ENCODE results near the gene OR4S2.

OR4S2 gene, protein sequence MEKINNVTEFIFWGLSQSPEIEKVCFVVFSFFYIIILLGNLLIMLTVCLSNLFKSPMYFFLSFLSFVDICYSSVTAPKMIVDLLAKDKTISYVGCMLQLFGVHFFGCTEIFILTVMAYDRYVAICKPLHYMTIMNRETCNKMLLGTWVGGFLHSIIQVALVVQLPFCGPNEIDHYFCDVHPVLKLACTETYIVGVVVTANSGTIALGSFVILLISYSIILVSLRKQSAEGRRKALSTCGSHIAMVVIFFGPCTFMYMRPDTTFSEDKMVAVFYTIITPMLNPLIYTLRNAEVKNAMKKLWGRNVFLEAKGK

DNA sequence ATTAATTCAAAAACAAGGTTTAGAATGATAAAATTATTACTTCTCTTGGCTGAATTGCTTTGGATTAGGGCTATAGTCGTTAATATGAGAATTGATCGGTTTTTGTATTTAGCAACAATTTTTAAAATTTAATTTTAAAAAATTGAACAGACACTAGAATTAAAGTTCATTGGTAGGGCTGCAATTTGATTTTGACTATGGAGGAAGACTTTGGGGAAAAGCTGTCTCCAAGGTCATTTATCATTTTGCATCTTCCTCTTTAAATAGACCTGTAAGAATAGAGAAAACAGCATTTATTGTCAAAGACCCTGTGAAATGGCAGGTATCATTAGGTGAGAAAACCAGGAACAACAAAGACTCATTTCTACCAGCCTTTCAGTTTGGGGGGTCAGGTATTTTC, at the start of gene OR4S2:
Gene OR4S2 (plus strand): TSS at position 301 of the 400 bp plus-strand sequence. CDS start 2,577 bp downstream, outside the sequence.
- no peak for TF ChIP-seq EGR1 (IDR thresholded peaks at IDR 0.05)

DNA sequence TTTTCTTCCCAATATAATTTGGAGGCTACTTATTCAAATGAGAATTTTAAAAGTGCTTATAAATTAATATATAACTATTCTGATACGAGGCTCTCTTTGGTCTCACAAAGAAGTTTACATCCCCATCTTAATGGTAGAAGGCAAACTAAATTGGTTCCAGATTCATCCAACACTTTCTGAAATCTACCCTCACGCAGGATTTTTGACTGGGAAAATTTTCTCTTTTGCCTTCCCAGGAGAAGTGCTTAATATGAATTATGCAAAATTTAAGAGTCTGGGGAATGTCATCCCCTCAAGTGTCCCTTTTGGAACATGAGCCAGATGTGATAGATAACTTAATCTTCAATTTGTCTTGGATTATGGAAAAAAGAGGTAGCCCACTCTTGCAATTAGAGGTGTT, 40.6 kb upstream of the OR4S2 start, which contains the start of gene OR4C11:
Gene OR4C11 (minus strand): TSS at position 101 of the 400 bp plus-strand sequence. CDS start 3,272 bp downstream, outside the sequence.
- no peak for TF ChIP-seq RAD21 (IDR thresholded peaks at IDR 0.05; ENCODE audit: low read depth)
- no peak for TF ChIP-seq FOXM1 (IDR thresholded peaks at IDR 0.05; ENCODE audit: borderline replicate concordance, low read depth)
- no peak for TF ChIP-seq NFIC (IDR thresholded peaks at IDR 0.05)
- no peak for TF ChIP-seq CEBPB (IDR thresholded peaks at IDR 0.05)
- no peak for TF ChIP-seq EP300 (IDR thresholded peaks at IDR 0.05; ENCODE audit: borderline replicate concordance)
- TF ChIP-seq YY1 (IDR thresholded peaks at IDR 0.05; ENCODE audit: low read depth), result no peak

- TF ChIP-seq EGR1 (IDR thresholded peaks at IDR 0.05), result no peak
- TF ChIP-seq RAD21 (IDR thresholded peaks at IDR 0.05; ENCODE audit: low read depth), result no peak
- TF ChIP-seq, protein P1, sequence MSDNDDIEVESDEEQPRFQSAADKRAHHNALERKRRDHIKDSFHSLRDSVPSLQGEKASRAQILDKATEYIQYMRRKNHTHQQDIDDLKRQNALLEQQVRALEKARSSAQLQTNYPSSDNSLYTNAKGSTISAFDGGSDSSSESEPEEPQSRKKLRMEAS (IDR thresholded peaks at IDR 0.05), result no peak
- no peak for TF ChIP-seq NFIC (IDR thresholded peaks at IDR 0.05)
- no peak for TF ChIP-seq TAF1 (IDR thresholded peaks at IDR 0.05; ENCODE audit: low read depth)
- TF ChIP-seq REST (IDR thresholded peaks at IDR 0.05; ENCODE audit: low read depth), result no peak
- no peak for TF ChIP-seq USF1 (IDR thresholded peaks at IDR 0.05)
- TF ChIP-seq YY1 (IDR thresholded peaks at IDR 0.05; ENCODE audit: low read depth), result no peak
- no peak for TF ChIP-seq EP300 (IDR thresholded peaks at IDR 0.05; ENCODE audit: borderline replicate concordance)
- no peak for TF ChIP-seq FOXM1 (IDR thresholded peaks at IDR 0.05; ENCODE audit: borderline replicate concordance, low read depth)
Measured at GRCh38 chr11:55624531-55624930, 23.6 kb upstream of the OR4S2 start.

- TF ChIP-seq CEBPB (IDR thresholded peaks at IDR 0.05), result no peak
- no peak for TF ChIP-seq REST (IDR thresholded peaks at IDR 0.05; ENCODE audit: low read depth)
- TF ChIP-seq EGR1 (IDR thresholded peaks at IDR 0.05), result no peak
- TF ChIP-seq ZBTB7A (IDR thresholded peaks at IDR 0.05; ENCODE audit: low read depth), result no peak
- TF ChIP-seq RAD21 (IDR thresholded peaks at IDR 0.05; ENCODE audit: low read depth), result no peak
- TF ChIP-seq TAF1 (IDR thresholded peaks at IDR 0.05; ENCODE audit: low read depth), result no peak
- TF ChIP-seq USF1 (IDR thresholded peaks at IDR 0.05), result no peak
Measured at GRCh38 chr11:55634813-55635212, 13.3 kb upstream of the OR4S2 start, which contains the start of gene OR4P4. TSS of gene OR4P4 (plus strand) at chr11:55635113.

DNA sequence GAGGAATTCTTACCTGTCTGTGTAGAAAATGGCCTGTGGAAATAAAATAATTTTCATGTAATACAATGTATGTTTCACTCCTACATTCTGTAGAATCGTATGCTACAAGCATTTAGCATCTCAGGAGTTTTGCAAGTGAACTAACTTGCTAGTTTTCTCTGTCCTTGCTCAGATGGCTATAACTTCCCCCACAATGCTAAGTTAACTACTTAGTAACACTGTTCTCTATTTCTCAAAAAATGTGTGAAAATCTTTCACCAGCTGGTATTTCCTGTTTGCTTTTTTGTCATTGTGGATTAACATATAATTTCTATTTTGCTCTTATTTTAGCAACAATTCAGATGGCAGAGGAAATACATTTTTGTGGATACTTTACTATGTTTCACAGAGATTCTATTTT, 4.4 kb downstream of the OR4S2 start:
- TF ChIP-seq TEAD4 (IDR thresholded peaks at IDR 0.05) (no peak), CEBPB (IDR thresholded peaks at IDR 0.05) (no peak), YY1 (IDR thresholded peaks at IDR 0.05; ENCODE audit: low read depth) (no peak), REST (IDR thresholded peaks at IDR 0.05; ENCODE audit: low read depth) (no peak), EP300 (IDR thresholded peaks at IDR 0.05; ENCODE audit: borderline replicate concordance) (no peak), TCF12 (IDR thresholded peaks at IDR 0.05; ENCODE audit: low read depth) (no peak), CREB1 (IDR thresholded peaks at IDR 0.05; ENCODE audit: low read depth) (no peak), EGR1 (IDR thresholded peaks at IDR 0.05) (no peak), ZBTB7A (IDR thresholded peaks at IDR 0.05; ENCODE audit: low read depth) (no peak), FOXM1 (IDR thresholded peaks at IDR 0.05; ENCODE audit: borderline replicate concordance, low read depth) (no peak)
- TF ChIP-seq, protein P1 (IDR thresholded peaks at IDR 0.05), result no peak
